ENCODE measurements around the gene PLXNA2. TPM values are rescaled to one million over a fixed set of nuclear protein-coding genes. Genes with fewer than 3 reads are reported as not detected.

The PLXNA2 gene
- total RNA-seq, 1 donor from 2014 or later = 38.3 TPM

DNA sequence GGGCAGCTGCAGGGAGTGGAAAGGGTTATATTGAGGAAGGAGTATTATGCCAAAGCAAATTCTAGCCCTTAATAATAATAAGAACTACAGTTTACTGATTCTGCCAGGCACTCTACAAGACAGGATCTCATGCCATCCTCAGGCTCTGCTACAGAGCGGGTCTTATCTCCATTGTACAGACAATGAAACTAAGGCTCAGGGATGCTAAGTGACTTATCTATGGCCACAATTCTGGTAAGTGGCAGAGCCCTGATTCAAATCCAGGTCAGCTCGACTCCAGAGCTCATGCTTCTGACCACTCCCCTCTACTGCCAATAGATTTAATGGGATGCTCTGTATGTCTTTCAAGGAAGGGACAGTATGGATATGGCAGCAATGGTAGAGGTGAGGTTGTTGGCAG, 187.1 kb downstream of the PLXNA2 start:
- H3K27me3 ChIP-seq = no peaks in the 10 kb centered on the region
- H3K4me3 ChIP-seq = no peak overlapping the region
- H3K36me3 ChIP-seq = no peaks in the 10 kb centered on the region
- no peaks in the 10 kb centered on the region for H3K4me1 ChIP-seq
- DNase-seq (ENCODE audit: extremely low spot score in 2 of 2) = no peak
- H3K27ac ChIP-seq = no peak overlapping the region
- no peaks in the 10 kb centered on the region for H3K9me3 ChIP-seq
- TF ChIP-seq, protein P1, sequence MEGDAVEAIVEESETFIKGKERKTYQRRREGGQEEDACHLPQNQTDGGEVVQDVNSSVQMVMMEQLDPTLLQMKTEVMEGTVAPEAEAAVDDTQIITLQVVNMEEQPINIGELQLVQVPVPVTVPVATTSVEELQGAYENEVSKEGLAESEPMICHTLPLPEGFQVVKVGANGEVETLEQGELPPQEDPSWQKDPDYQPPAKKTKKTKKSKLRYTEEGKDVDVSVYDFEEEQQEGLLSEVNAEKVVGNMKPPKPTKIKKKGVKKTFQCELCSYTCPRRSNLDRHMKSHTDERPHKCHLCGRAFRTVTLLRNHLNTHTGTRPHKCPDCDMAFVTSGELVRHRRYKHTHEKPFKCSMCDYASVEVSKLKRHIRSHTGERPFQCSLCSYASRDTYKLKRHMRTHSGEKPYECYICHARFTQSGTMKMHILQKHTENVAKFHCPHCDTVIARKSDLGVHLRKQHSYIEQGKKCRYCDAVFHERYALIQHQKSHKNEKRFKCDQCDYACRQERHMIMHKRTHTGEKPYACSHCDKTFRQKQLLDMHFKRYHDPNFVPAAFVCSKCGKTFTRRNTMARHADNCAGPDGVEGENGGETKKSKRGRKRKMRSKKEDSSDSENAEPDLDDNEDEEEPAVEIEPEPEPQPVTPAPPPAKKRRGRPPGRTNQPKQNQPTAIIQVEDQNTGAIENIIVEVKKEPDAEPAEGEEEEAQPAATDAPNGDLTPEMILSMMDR (IDR thresholded peaks at IDR 0.05) = no peak
- no peak for TF ChIP-seq POLR2AphosphoS5 (IDR thresholded peaks at IDR 0.05; ENCODE audit: insufficient read depth in 1 of 2, low read depth in 1 of 2)
- TF ChIP-seq POLR2A (IDR thresholded peaks at IDR 0.05) = no peak
- intact Hi-C loops (cut with DNase I) = no loop called here

DNA sequence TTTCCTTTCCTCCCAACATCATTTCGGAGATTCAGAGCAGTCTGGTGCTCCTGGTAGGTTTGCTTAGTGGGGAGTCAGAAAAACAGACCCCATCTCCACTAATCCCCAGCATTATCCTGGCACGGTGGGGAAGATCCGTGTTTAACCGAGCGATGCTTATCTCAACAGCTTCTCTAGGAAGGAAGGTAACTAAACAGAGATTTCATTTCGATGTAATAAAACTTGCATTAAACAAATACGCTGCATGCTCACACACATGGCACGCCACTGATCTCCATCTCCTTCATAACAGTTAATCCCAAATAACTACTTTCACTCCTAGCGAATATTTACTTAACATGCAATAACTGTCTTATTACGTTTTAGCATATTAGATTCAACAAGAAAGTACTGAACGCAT, 188.6 kb downstream of the PLXNA2 start:
- Histone ChIP-seq H3K27ac (no peak overlapping the region), H3K4me1 (no peaks in the 10 kb centered on the region), H3K36me3 (no peaks in the 10 kb centered on the region), H3K4me3 (no peak overlapping the region), H3K27me3 (no peaks in the 10 kb centered on the region), H3K9me3 (no peaks in the 10 kb centered on the region)
- DNase-seq (ENCODE audit: extremely low spot score in 2 of 2) = no peak
- TF ChIP-seq, protein P1 (IDR thresholded peaks at IDR 0.05) = no peak
- TF ChIP-seq POLR2AphosphoS5 (IDR thresholded peaks at IDR 0.05; ENCODE audit: insufficient read depth in 1 of 2, low read depth in 1 of 2) (no peak), POLR2A (IDR thresholded peaks at IDR 0.05) (no peak)
- intact Hi-C loops (cut with DNase I) = no loop called here

DNA sequence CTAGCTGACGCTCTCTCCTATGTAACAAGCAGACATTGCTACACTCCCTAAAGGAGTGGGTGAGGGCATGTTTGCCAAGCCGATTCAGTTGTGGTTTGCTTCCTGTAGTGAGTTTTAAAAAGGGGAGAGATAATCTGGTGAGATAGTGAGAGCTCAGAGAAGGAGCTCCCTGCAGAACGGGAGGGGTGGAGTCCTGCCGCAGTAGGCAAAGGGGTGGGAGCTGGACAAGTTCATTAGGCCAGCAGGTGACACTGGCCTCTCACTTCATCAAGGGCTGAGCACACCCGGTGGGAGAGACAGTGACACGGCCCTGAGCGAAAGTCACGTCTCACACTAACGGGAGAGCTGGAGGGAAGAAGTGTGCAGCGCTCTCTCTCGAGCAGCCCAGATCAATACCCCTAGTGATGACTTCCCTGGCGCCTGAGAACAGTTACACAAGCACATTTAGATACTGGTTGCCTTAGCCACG, 189.2 kb downstream of the PLXNA2 start:
- H3K9me3 ChIP-seq = no peaks in the 10 kb centered on the region
- no peaks in the 10 kb centered on the region for H3K27me3 ChIP-seq
- TF ChIP-seq POLR2A (IDR thresholded peaks at IDR 0.05) = no peak
- TF ChIP-seq, protein P1 (IDR thresholded peaks at IDR 0.05) = no peak
- no peak for TF ChIP-seq POLR2AphosphoS5 (IDR thresholded peaks at IDR 0.05; ENCODE audit: insufficient read depth in 1 of 2, low read depth in 1 of 2)
- no peak overlapping the region for H3K4me3 ChIP-seq
- no peaks in the 10 kb centered on the region for H3K36me3 ChIP-seq
- no peak for DNase-seq (ENCODE audit: extremely low spot score in 2 of 2)
- no peaks in the 10 kb centered on the region for H3K4me1 ChIP-seq
- H3K27ac ChIP-seq = no peak overlapping the region
- intact Hi-C loops (cut with DNase I) = no loop called here

DNA sequence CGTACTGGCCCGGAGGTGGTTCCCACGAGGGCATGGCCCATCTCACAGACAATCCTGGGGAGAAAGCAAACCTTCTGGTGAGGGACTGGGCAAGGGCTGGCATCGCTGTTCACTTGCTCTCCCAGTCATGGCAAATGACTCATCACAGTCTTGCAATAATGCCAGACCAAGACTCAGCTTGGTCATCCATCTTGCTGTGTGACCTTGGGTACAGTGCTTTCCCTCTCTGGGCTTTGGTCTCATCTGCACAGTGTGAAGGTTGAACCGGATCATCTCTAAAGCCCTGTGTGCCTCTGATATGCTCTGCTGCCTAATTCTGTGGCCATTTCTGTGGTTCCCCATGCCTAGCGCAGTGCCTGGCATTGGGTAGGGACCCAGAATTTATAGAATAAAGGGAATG, 189.7 kb downstream of the PLXNA2 start:
- no peaks in the 10 kb centered on the region for H3K4me1 ChIP-seq
- H3K9me3 ChIP-seq = no peaks in the 10 kb centered on the region
- no peaks in the 10 kb centered on the region for H3K27me3 ChIP-seq
- no peak overlapping the region for H3K27ac ChIP-seq
- H3K4me3 ChIP-seq = no peak overlapping the region
- no peak for DNase-seq (ENCODE audit: extremely low spot score in 2 of 2)
- TF ChIP-seq, protein P1 (IDR thresholded peaks at IDR 0.05) = no peak
- TF ChIP-seq POLR2A (IDR thresholded peaks at IDR 0.05) (no peak), POLR2AphosphoS5 (IDR thresholded peaks at IDR 0.05; ENCODE audit: insufficient read depth in 1 of 2, low read depth in 1 of 2) (no peak)
- no peaks in the 10 kb centered on the region for H3K36me3 ChIP-seq
- intact Hi-C loops (cut with DNase I) = no loop called here

DNA sequence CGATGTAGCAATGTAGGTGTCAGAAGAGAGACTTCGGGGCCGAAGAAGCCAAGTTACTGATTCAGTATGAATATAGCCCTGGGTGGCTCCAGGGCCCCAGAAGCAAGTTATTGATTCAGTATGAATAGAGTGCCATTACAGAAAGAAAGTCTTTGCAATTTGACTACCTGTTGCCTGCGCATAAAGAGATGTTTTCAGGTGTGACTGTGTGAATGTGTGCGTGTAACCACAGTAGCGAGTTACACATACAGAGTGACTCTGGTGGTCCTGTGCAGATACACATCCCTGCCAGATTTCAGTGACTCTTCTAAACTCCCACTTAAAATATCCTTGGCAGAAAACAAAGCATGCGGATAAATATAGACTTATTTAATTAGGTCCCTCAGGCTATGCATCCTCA, 190.5 kb downstream of the PLXNA2 start:
- Histone ChIP-seq H3K27me3 (no peaks in the 10 kb centered on the region), H3K4me1 (peaks cover 2% of the 10 kb centered on the region), H3K27ac (no peak overlapping the region), H3K36me3 (no peaks in the 10 kb centered on the region), H3K4me3 (no peak overlapping the region), H3K9me3 (no peaks in the 10 kb centered on the region)
- DNase-seq (ENCODE audit: extremely low spot score in 2 of 2) = no peak
- intact Hi-C loops (cut with DNase I) = no loop called here
- TF ChIP-seq, protein P1 (IDR thresholded peaks at IDR 0.05) = no peak
- TF ChIP-seq POLR2A (IDR thresholded peaks at IDR 0.05) = no peak
- TF ChIP-seq POLR2AphosphoS5 (IDR thresholded peaks at IDR 0.05; ENCODE audit: insufficient read depth in 1 of 2, low read depth in 1 of 2) = no peak

Data from vagina (tissue), 2 donors.